Measurements from ENCODE around the gene MAP2K5. TPM values are rescaled to one million over a fixed set of nuclear protein-coding genes. Genes with fewer than 3 reads are reported as not detected.

Gene MAP2K5
- total RNA-seq, 2 donors from 2014 or later, result 14.5 to 24.7 TPM

GRCh38 chr15:67825881-67826716 lies 283.6 kb downstream of the MAP2K5 start:
- no peak overlapping the region for H3K4me3 Mint-ChIP-seq
- peaks cover 25% of the 10 kb centered on the region in 2 donors for H3K4me1 Mint-ChIP-seq (ENCODE audit: low read depth in 2 of 2)
- H3K27ac Mint-ChIP-seq, result no peak overlapping the region
- DNase-seq (ENCODE audit: low spot score) (no peak), ATAC-seq (no peak)
- peaks cover 45 to 67% of the 10 kb centered on the region in 2 donors for H3K27me3 Mint-ChIP-seq
- H3K9me3 Mint-ChIP-seq, result no peaks in the 10 kb centered on the region
- H3K36me3 Mint-ChIP-seq, result no peaks in the 10 kb centered on the region

GRCh38 chr15:67826717-67827561 lies 284.4 kb downstream of the MAP2K5 start:
- no peaks in the 10 kb centered on the region for H3K36me3 Mint-ChIP-seq
- H3K4me3 Mint-ChIP-seq, result no peak overlapping the region
- DNase-seq (ENCODE audit: low spot score) (no peak), ATAC-seq (no peak)
- peaks cover 18 to 19% of the 10 kb centered on the region in 2 donors for H3K4me1 Mint-ChIP-seq (ENCODE audit: low read depth in 2 of 2)
- peaks cover 45 to 67% of the 10 kb centered on the region in 2 donors for H3K27me3 Mint-ChIP-seq
- no peak overlapping the region for H3K27ac Mint-ChIP-seq
- H3K9me3 Mint-ChIP-seq, result no peaks in the 10 kb centered on the region

GRCh38 chr15:67827562-67828277 lies 285.2 kb downstream of the MAP2K5 start:
- no peak for DNase-seq (ENCODE audit: low spot score)
- no peak overlapping the region for H3K27ac Mint-ChIP-seq

GRCh38 chr15:67828278-67828968 lies 285.9 kb downstream of the MAP2K5 start:
- H3K9me3 Mint-ChIP-seq, result no peaks in the 10 kb centered on the region
- no peaks in the 10 kb centered on the region for H3K36me3 Mint-ChIP-seq
- ATAC-seq (no peak), DNase-seq (ENCODE audit: low spot score) (no peak)
- H3K27me3 Mint-ChIP-seq, result peaks cover 49 to 65% of the 10 kb centered on the region in 2 donors
- peaks cover 20 to 23% of the 10 kb centered on the region in 2 donors for H3K4me1 Mint-ChIP-seq (ENCODE audit: low read depth in 2 of 2)
- H3K27ac Mint-ChIP-seq, result no peak overlapping the region
- peak overlapping the region; percentile 38 for H3K4me3 Mint-ChIP-seq

More at GRCh38 chr15:67827562-67828277, 285.2 kb downstream of the MAP2K5 start:
- no peaks in the 10 kb centered on the region for H3K9me3 Mint-ChIP-seq
- peaks cover 14 to 19% of the 10 kb centered on the region in 2 donors for H3K4me1 Mint-ChIP-seq (ENCODE audit: low read depth in 2 of 2)
- H3K27me3 Mint-ChIP-seq, result peaks cover 45 to 60% of the 10 kb centered on the region in 2 donors
- ATAC-seq, result peak in 1 of 2 donors; percentile 3
- peak overlapping the region; percentile 38 for H3K4me3 Mint-ChIP-seq
- H3K36me3 Mint-ChIP-seq, result no peaks in the 10 kb centered on the region

- H3K27ac Mint-ChIP-seq, result no peak overlapping the region
- peaks cover 21 to 22% of the 10 kb centered on the region in 2 donors for H3K4me1 Mint-ChIP-seq (ENCODE audit: low read depth in 2 of 2)
- peaks cover 44 to 65% of the 10 kb centered on the region in 2 donors for H3K27me3 Mint-ChIP-seq
- no peaks in the 10 kb centered on the region for H3K36me3 Mint-ChIP-seq
- no peak for ATAC-seq
- H3K9me3 Mint-ChIP-seq, result no peaks in the 10 kb centered on the region
- peak overlapping the region; percentile 38 for H3K4me3 Mint-ChIP-seq
- DNase-seq (ENCODE audit: low spot score), result no peak
These were observed 286.6 kb downstream of the MAP2K5 start for GRCh38 chr15:67828969-67829646.

GRCh38 chr15:67829647-67830504 lies 287.4 kb downstream of the MAP2K5 start:
- Mint-ChIP-seq H3K36me3 (no peaks in the 10 kb centered on the region), H3K9me3 (no peaks in the 10 kb centered on the region), H3K4me3 (no peak overlapping the region), H3K27me3 (peaks cover 47 to 64% of the 10 kb centered on the region in 2 donors), H3K27ac (no peak overlapping the region), H3K4me1 (ENCODE audit: low read depth in 2 of 2) (peaks cover 23 to 25% of the 10 kb centered on the region in 2 donors)
- ATAC-seq (no peak), DNase-seq (ENCODE audit: low spot score) (no peak)

- ATAC-seq, result no peak
- Mint-ChIP-seq H3K4me3 (no peak overlapping the region), H3K27me3 (peaks cover 40 to 61% of the 10 kb centered on the region in 2 donors), H3K4me1 (ENCODE audit: low read depth in 2 of 2) (peaks cover 20 to 36% of the 10 kb centered on the region in 2 donors), H3K27ac (no peak overlapping the region), H3K9me3 (no peaks in the 10 kb centered on the region), H3K36me3 (no peaks in the 10 kb centered on the region)
- DNase-seq (ENCODE audit: low spot score), result no peak
These were observed 288.9 kb downstream of the MAP2K5 start for GRCh38 chr15:67831363-67831762.

- H3K4me1 Mint-ChIP-seq (ENCODE audit: low read depth in 2 of 2), result peaks cover 21 to 39% of the 10 kb centered on the region in 2 donors
- no peak for DNase-seq (ENCODE audit: low spot score)
- H3K36me3 Mint-ChIP-seq, result no peaks in the 10 kb centered on the region
- H3K4me3 Mint-ChIP-seq, result no peak overlapping the region
- H3K27me3 Mint-ChIP-seq, result peaks cover 41 to 60% of the 10 kb centered on the region in 2 donors
- H3K27ac Mint-ChIP-seq, result no peak overlapping the region
- no peak for ATAC-seq
- H3K9me3 Mint-ChIP-seq, result no peaks in the 10 kb centered on the region
These were observed 289.6 kb downstream of the MAP2K5 start for GRCh38 chr15:67832031-67832551.

- H3K4me1 Mint-ChIP-seq (ENCODE audit: low read depth in 2 of 2), result peaks cover 21 to 39% of the 10 kb centered on the region in 2 donors
These were observed 290.6 kb downstream of the MAP2K5 start for GRCh38 chr15:67832897-67833709.

GRCh38 chr15:67833710-67834511 lies 291.4 kb downstream of the MAP2K5 start:
- Mint-ChIP-seq H3K4me3 (peak overlapping the region; percentile 80), H3K27me3 (peaks cover 40 to 51% of the 10 kb centered on the region in 2 donors), H3K36me3 (no peaks in the 10 kb centered on the region), H3K4me1 (ENCODE audit: low read depth in 2 of 2) (peaks cover 21 to 34% of the 10 kb centered on the region in 2 donors), H3K27ac (no peak overlapping the region), H3K9me3 (no peaks in the 10 kb centered on the region)
- peak; percentile 61 for DNase-seq (ENCODE audit: low spot score)
- peak; percentile 54 to 67 for ATAC-seq

More at GRCh38 chr15:67832897-67833709, 290.6 kb downstream of the MAP2K5 start:
- DNase-seq (ENCODE audit: low spot score), result no peak
- ATAC-seq, result no peak
- H3K9me3 Mint-ChIP-seq, result no peaks in the 10 kb centered on the region
- peak overlapping the region in 1 of 2 donors; percentile 30 for H3K27ac Mint-ChIP-seq
- peak overlapping the region; percentile 80 for H3K4me3 Mint-ChIP-seq
- no peaks in the 10 kb centered on the region for H3K36me3 Mint-ChIP-seq
- H3K27me3 Mint-ChIP-seq, result peaks cover 44 to 57% of the 10 kb centered on the region in 2 donors
